Measurements from ENCODE around the gene MAST4.

The MAST4 gene

DNA sequence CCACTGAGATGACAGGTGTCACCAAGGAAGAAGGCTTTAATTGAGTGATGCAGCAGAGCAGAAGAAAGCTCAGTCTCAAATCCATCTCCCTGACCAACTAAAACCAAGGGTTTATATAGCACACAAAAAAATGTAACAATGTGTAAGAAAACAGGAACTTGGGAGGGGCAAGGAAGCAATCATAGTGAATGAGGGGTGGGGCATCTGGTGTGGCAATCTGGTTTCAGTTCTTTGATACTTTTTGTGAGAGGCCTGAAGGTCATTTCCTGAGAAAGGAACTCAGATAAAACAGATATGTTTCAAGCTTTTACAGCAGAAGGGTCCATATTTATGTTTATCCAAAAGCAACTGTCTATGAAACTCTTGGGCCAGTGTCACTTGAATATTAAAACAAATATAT lies 580.7 kb downstream of the MAST4 start:
- ChIA-PET CTCF (interaction anchor here (1.2 to 6.0 kb wide), 2 partner anchors 9 to 29 kb away, joined by 4 to 39 read pairs; no protein-coding TSS in a partner anchor), POLR2A (no interaction called here)
- no peak for DNase-seq (ENCODE audit: extremely low spot score)
- TF ChIP-seq, protein P1, sequence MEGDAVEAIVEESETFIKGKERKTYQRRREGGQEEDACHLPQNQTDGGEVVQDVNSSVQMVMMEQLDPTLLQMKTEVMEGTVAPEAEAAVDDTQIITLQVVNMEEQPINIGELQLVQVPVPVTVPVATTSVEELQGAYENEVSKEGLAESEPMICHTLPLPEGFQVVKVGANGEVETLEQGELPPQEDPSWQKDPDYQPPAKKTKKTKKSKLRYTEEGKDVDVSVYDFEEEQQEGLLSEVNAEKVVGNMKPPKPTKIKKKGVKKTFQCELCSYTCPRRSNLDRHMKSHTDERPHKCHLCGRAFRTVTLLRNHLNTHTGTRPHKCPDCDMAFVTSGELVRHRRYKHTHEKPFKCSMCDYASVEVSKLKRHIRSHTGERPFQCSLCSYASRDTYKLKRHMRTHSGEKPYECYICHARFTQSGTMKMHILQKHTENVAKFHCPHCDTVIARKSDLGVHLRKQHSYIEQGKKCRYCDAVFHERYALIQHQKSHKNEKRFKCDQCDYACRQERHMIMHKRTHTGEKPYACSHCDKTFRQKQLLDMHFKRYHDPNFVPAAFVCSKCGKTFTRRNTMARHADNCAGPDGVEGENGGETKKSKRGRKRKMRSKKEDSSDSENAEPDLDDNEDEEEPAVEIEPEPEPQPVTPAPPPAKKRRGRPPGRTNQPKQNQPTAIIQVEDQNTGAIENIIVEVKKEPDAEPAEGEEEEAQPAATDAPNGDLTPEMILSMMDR (IDR thresholded peaks at IDR 0.05; ENCODE audit: control extremely low read depth, extremely low read depth, low read depth, missing control alignments) = no peak

DNA sequence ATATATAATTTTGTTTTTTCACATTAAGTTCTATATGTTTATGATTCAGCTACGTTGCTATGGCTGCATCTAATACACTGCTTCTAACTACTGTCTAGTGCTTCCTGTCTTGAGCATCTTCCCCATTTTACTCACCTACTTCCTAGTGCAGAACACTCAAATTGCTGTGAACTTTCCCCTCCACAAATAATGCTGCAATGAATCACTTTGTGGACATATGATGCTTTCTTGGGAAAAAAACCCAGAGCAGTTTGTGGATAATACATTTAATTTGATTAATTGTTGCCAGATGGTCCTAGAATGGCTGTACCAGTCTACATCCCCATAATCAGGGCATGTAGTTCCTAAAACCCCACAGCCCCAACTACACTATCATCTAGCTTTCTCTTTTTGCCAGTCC lies 581.9 kb downstream of the MAST4 start:
- no peak for DNase-seq (ENCODE audit: extremely low spot score)
- ChIA-PET CTCF (interaction anchor here (1.1 to 6.0 kb wide), 3 partner anchors 10 to 23 kb away, joined by 3 to 39 read pairs (median 3); no protein-coding TSS in a partner anchor), POLR2A (no interaction called here)
- TF ChIP-seq, protein P1 (IDR thresholded peaks at IDR 0.05; ENCODE audit: control extremely low read depth, extremely low read depth, low read depth, missing control alignments) = no peak

DNA sequence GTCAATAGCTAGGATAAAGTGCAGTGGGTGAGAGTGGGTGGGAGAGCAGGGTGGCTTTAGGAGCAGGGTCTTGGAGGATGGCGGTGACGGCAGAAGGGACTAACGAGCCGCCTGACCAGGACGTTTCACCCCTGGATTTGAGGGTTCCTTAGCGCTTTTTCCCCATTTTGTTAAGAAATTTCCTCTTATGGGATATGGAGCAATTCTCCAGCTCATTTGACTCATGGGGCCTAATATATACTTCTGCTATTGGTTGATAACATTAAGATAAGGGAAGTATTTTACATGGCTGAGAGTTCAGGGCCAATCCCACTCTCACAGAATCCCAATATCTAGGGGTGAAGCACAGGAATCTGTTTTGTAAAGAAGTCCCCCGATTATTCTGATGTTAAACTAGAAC lies 582.8 kb downstream of the MAST4 start:
- ChIA-PET CTCF (interaction anchor here (1.1 to 6.0 kb wide), 3 partner anchors 11 to 22 kb away, joined by 3 to 39 read pairs (median 3); no protein-coding TSS in a partner anchor), POLR2A (no interaction called here)
- no peak for DNase-seq (ENCODE audit: extremely low spot score)
- TF ChIP-seq, protein P1 (IDR thresholded peaks at IDR 0.05; ENCODE audit: control extremely low read depth, extremely low read depth, low read depth, missing control alignments) = no peak

DNA sequence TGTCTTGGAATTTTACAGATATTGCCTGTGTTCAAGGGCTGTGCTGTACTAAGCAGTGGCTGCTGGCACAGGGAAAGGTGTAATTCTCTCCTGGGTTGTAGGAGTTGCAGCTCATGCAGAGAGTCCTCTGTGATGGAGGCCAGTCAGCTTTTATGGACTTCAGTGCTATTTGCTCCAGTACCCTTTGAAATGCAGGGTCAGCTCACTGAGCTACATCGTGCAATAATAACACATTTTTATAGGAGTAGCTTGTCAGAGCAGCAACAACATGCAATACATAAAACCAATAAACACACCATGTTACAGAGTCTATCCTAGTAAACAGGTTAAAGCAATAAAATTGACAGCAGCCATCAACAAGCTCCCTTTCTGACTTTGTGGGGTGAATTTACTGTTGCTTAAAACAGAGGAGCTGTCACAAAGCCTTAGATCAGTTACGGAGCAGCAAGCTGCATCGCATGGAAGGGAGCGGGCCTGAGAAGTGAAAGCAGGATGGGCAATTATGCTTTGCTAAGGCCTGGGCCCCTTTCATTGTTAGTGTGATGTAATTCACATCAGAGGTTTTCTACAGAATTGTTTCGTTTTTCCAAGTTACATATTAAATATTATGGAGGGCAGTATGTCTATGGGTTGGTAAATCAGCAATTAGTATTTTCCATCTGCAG lies 583.6 kb downstream of the MAST4 start:
- TF ChIP-seq, protein P1 (IDR thresholded peaks at IDR 0.05; ENCODE audit: control extremely low read depth, extremely low read depth, low read depth, missing control alignments) = no peak
- CTCF ChIA-PET = interaction anchor here (0.8 to 6.0 kb wide), 8 partner anchors 9 to 30 kb away, joined by 3 to 39 read pairs (median 7); no protein-coding TSS in a partner anchor

DNA sequence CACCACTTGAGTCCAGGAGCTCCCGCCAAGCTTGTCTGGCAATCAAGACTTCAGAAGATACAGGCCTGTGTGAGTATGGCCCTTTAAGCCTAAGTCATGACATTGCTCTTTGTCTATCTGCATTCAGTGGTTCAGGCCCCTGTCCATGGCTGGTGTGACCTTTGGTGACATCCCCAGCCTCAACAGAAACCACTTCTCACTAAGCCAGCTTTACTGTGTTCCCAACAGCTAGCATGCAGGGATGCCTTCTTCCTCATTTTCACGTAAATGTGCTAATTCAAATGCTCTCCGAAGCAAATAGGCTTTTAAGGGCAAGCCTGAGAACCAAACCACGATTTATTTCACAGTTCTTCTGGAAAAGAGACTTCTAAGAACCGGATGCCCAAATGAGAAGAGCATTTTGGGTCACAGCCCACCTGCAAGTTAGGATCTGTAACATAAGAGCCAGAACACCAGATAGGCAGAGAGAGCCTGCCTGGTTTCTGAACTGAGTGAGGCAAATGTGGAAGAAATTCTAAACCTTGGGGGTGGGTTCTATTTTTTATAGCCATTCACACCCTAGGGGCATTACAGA lies 585.5 kb downstream of the MAST4 start:
- ChIA-PET POLR2A (no interaction called here), CTCF (interaction anchor here (1.0 to 1.9 kb wide), 4 partner anchors 10 to 33 kb away, joined by 3 to 8 read pairs (median 7); no protein-coding TSS in a partner anchor)
- TF ChIP-seq, protein P1 (IDR thresholded peaks at IDR 0.05; ENCODE audit: control extremely low read depth, extremely low read depth, low read depth, missing control alignments) = no peak
- DNase-seq (ENCODE audit: extremely low spot score) = no peak

More for the DNA sequence above, 583.6 kb downstream of the MAST4 start:
- DNase-seq (ENCODE audit: extremely low spot score) = no peak
- POLR2A ChIA-PET = no interaction called here

DNA sequence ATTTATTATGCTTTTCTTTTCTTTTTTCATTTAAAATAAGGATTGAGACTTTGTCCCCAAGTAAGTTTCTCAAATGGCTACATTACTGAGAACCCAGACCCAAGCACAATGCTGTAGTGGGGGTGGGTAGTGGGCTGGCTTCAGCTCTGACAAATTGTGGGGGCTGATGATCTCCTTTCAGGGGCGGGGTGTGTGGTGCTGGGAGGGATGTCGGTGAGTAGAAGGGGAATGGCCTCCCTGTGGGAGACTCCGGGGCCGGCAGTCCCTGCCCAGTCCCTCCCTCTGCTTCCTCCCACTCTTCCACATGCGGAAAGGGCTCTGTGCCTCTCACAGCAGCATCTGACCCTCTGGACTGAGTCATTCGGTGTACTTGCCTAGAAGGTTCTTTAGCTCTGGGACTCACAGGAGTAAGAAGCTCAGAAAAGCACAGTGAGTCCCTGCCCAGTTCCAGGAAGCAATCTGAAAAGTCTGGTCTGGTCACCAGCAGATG lies 586.2 kb downstream of the MAST4 start:
- CTCF ChIA-PET = interaction anchor here (1.0 kb wide), 1 partner anchor 32 kb away, joined by 3 read pairs; no protein-coding TSS in a partner anchor
- no peak for DNase-seq (ENCODE audit: extremely low spot score)

More for the DNA sequence above, 586.2 kb downstream of the MAST4 start:
- TF ChIP-seq, protein P1 (IDR thresholded peaks at IDR 0.05; ENCODE audit: control extremely low read depth, extremely low read depth, low read depth, missing control alignments) = no peak
- POLR2A ChIA-PET = no interaction called here
